Purkinje cell (primary cell): ENCODE data around the gene PRKCQ. TPM values are rescaled to one million over a fixed set of nuclear protein-coding genes. Genes with fewer than 3 reads are reported as not detected.

Source experiments
- polyA plus RNA-seq: library from polyadenylated mRNA; unstranded; fragments of >200 nt; fragmentation: Nextera tagmentation; gene quantifications from 2 replicates; pipeline ENCODE4 v1.2.1, GENCODE V29; 2014

PRKCQ gene
- 2.2 and 2.6 TPM in 2 replicates for polyA plus RNA-seq

DNA sequence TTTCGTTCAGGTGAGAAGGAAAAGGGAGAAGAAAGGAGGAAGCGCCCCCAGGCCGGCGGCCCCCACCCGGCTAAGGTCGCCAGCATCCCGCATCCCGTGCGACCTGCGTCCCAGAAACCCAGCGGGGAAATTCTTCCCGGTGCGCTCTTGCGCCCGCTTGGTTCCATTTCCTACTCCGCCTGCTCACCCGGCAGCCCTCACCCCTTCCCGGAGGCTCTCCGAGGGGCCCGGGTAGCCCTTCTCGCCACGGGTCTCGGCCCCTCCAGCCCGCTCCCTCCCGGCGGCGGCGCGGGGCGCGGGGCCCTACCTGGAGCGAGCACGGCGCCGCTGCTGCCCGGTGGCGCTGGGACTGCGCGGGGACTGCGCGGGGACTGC lies at the start of gene PRKCQ:
Gene PRKCQ (minus strand): TSS at position 373 of the 375 bp plus-strand sequence. CDS start 65,141 bp downstream, outside the sequence.

